K562 treated with DMSO at 1 percent for 12 hours (cell line): ENCODE results near the gene PERP. TPM values are rescaled to one million over a fixed set of nuclear protein-coding genes. Genes with fewer than 3 reads are reported as not detected.

Experiments used
- total RNA-seq: library from RNA; unstranded; fragments of 300-600 nt; gene quantifications from 2 replicates; pipeline ENCODE4 v1.2.3, GENCODE V29; 2022; ENCODE audit not compliant: insufficient read depth

PERP gene
- 0.17 and 0.24 TPM in 2 replicates for total RNA-seq

GRCh38 chr6:138107078-138107751 lies at the start of gene PERP:
Gene PERP (minus strand): TSS chr6:138107419. CDS start chr6:138107340, 79 bp downstream.

Other genes with a start within 250 kb of the PERP start
- gene TNFAIP3, start 240.2 kb downstream of the PERP start, total RNA-seq = 10.1 and 28.2 TPM in 2 replicates
- gene ARFGEF3, start 54.5 kb upstream of the PERP start, total RNA-seq = not detected in 2 replicates
- gene PBOV1, start 111.1 kb upstream of the PERP start, total RNA-seq = not detected in 2 replicates